H9 (cell line): Measurements from ENCODE around the gene ZNF423. TPM values are rescaled to one million over a fixed set of nuclear protein-coding genes. Genes with fewer than 3 reads are reported as not detected.
A peak's percentile ranks its signal among the peaks of the same experiment; 100 is the strongest.

ENCODE experiments used
- DNase-seq: peaks from one replicate; pipeline ENCODE4 v3.0.0-alpha.2; 2017
- H2AFZ ChIP-seq: one replicate; pipeline ENCODE4 v1.6.1; 2013; ENCODE audit warnings: mild to moderate bottlenecking, low read length, control low read depth, moderate library complexity
- H2AK5ac ChIP-seq: 2 replicates; pipeline ENCODE4 v1.6.1; 2013; ENCODE audit warnings: low read length, control low read depth, mixed read lengths; ENCODE audit not compliant: insufficient read length
- H2BK120ac ChIP-seq: one replicate; pipeline ENCODE4 v1.6.1; 2013; ENCODE audit warnings: low read depth, mild to moderate bottlenecking, low read length, control low read depth, inconsistent platforms; ENCODE audit not compliant: poor library complexity, severe bottlenecking
- H2BK12ac ChIP-seq: 2 replicates; pipeline ENCODE4 v1.6.1; 2013; ENCODE audit warnings: low read length, control low read depth, mixed read lengths, low read depth; ENCODE audit not compliant: insufficient read length
- H2BK15ac ChIP-seq: 2 replicates; pipeline ENCODE4 v1.6.1; 2013; ENCODE audit warnings: low read depth, low read length, control low read depth
- H2BK20ac ChIP-seq: one replicate; pipeline ENCODE4 v1.6.1; 2013; ENCODE audit warnings: low read depth, mild to moderate bottlenecking, low read length, control low read depth, inconsistent platforms; ENCODE audit not compliant: poor library complexity, severe bottlenecking
- H2BK5ac ChIP-seq: 2 replicates; pipeline ENCODE4 v1.6.1; 2013; ENCODE audit warnings: low read length, control low read depth, mixed read lengths; ENCODE audit not compliant: insufficient read length
- H3K14ac ChIP-seq: 2 replicates; pipeline ENCODE4 v1.6.1; 2013; ENCODE audit warnings: low read length, control low read depth; ENCODE audit not compliant: insufficient read depth
- H3K18ac ChIP-seq: 2 replicates; pipeline ENCODE4 v1.6.1; 2013; ENCODE audit warnings: low read depth, mild to moderate bottlenecking, mixed read lengths, low read length, control low read depth; ENCODE audit not compliant: insufficient read length
- H3K23ac ChIP-seq: 2 replicates; pipeline ENCODE4 v1.6.1; 2013; ENCODE audit warnings: low read length, control low read depth, mixed read lengths, low read depth; ENCODE audit not compliant: insufficient read length
- H3K23me2 ChIP-seq: 2 replicates; pipeline ENCODE4 v1.6.1; 2013; ENCODE audit warnings: low read depth, mild to moderate bottlenecking, mixed read lengths, low read length, control low read depth; ENCODE audit not compliant: insufficient read length, poor library complexity, severe bottlenecking
- H3K27ac ChIP-seq: 2 replicates; pipeline ENCODE4 v1.5.1; 2013; ENCODE audit warnings: low read length, control low read depth, mixed read lengths, low read depth; ENCODE audit not compliant: insufficient read length
- H3K27me3 ChIP-seq: 2 replicates; pipeline ENCODE4 v1.6.1; 2013; ENCODE audit warnings: low read length, control low read depth, inconsistent platforms; ENCODE audit not compliant: insufficient read depth
- H3K4ac ChIP-seq: 2 replicates; pipeline ENCODE4 v1.6.1; 2013; ENCODE audit warnings: low read depth, mild to moderate bottlenecking, control low read depth, inconsistent platforms, low read length, moderate library complexity
- H3K4me1 ChIP-seq: 2 replicates; pipeline ENCODE4 v1.6.1; 2013; ENCODE audit warnings: low read length, control low read depth, inconsistent platforms; ENCODE audit not compliant: insufficient read depth
- H3K4me2 ChIP-seq: 2 replicates; pipeline ENCODE4 v1.6.1; 2013; ENCODE audit warnings: low read length, control low read depth, mixed read lengths; ENCODE audit not compliant: insufficient read length, insufficient read depth
- H3K56ac ChIP-seq: 2 replicates; pipeline ENCODE4 v1.6.1; 2013; ENCODE audit warnings: low read depth, mild to moderate bottlenecking, mixed read lengths, low read length, control low read depth; ENCODE audit not compliant: insufficient read length
- H3K79me1 ChIP-seq: 2 replicates; pipeline ENCODE4 v1.6.1; 2013; ENCODE audit warnings: low read depth, mild to moderate bottlenecking, moderate library complexity, low read length, control low read depth, inconsistent platforms; ENCODE audit not compliant: insufficient read depth, poor library complexity, severe bottlenecking
- H3K79me2 ChIP-seq: 2 replicates; pipeline ENCODE4 v1.6.1; 2013; ENCODE audit warnings: low read length, control low read depth, inconsistent platforms; ENCODE audit not compliant: insufficient read depth
- H3K9ac ChIP-seq: 2 replicates; pipeline ENCODE4 v1.6.1; 2013; ENCODE audit warnings: low read length, control low read depth, mixed read lengths; ENCODE audit not compliant: insufficient read length; ENCODE audit errors: extremely low read depth
- H3K9me3 ChIP-seq: one replicate; pipeline ENCODE4 v1.6.1; 2013; ENCODE audit warnings: low read depth, low read length, inconsistent platforms; ENCODE audit not compliant: control insufficient read depth
- H3T11ph ChIP-seq: one replicate; pipeline ENCODE4 v1.6.1; 2013; ENCODE audit warnings: mild to moderate bottlenecking, low read length, control low read depth, inconsistent platforms
- H4K20me1 ChIP-seq: one replicate; pipeline ENCODE4 v1.6.1; 2013; ENCODE audit not compliant: control insufficient read depth, insufficient read length, insufficient read depth
- H4K5ac ChIP-seq: 2 replicates; pipeline ENCODE4 v1.6.1; 2013; ENCODE audit warnings: low read depth, mild to moderate bottlenecking, mixed read lengths, low read length, control low read depth; ENCODE audit not compliant: insufficient read length
- H4K8ac ChIP-seq: replicated peaks from 2 replicates; pipeline ENCODE4 v1.6.1; 2013; ENCODE audit warnings: low read length, control low read depth, mixed read lengths, low read depth; ENCODE audit not compliant: insufficient read length
- H4K91ac ChIP-seq: 2 replicates; pipeline ENCODE4 v1.6.1; 2013; ENCODE audit warnings: low read depth, mild to moderate bottlenecking, moderate library complexity, mixed read lengths, low read length, control low read depth; ENCODE audit not compliant: insufficient read length
- H3K27ac Mint-ChIP-seq, 3 experiments: 2 replicates in 2 of 3; 3 replicates in 1 of 3; pipeline ENCODE4 v1.8.0; 2020 to 2021; ENCODE audit warnings: mixed read lengths in 3 of 3, mild to moderate bottlenecking in 1 of 3, moderate library complexity in 1 of 3
- H3K27me3 Mint-ChIP-seq: 2 replicates; pipeline ENCODE4 v1.8.0; 2021; ENCODE audit warnings: low read depth, mild to moderate bottlenecking, moderate library complexity, mixed read lengths
- H3K36me3 Mint-ChIP-seq, 3 experiments: 2 replicates in 2 of 3; 3 replicates in 1 of 3; pipeline ENCODE4 v1.8.0; 2020 to 2021; ENCODE audit warnings: low read depth in 3 of 3, mixed read lengths in 3 of 3; ENCODE audit not compliant: insufficient read depth in 1 of 3
- H3K4me1 Mint-ChIP-seq, 2 experiments: 2 replicates each; pipeline ENCODE4 v1.8.0; 2020; ENCODE audit warnings: mixed read lengths in 2 of 2
- H3K4me3 Mint-ChIP-seq, 2 experiments: 2 replicates in 1 of 2; 3 replicates in 1 of 2; pipeline ENCODE4 v1.8.0; 2020 to 2021; ENCODE audit warnings: mild to moderate bottlenecking in 2 of 2, mixed read lengths in 2 of 2, moderate library complexity in 1 of 2
- H3K9me3 Mint-ChIP-seq, 2 experiments: 2 replicates in 1 of 2; 3 replicates in 1 of 2; pipeline ENCODE4 v1.8.0; 2020; ENCODE audit warnings: mild to moderate bottlenecking in 2 of 2, mixed read lengths in 2 of 2, moderate library complexity in 1 of 2
- CTCF ChIP-seq: fragments of 200-600 bp; sonication (generic); conservative IDR thresholded peaks from 3 replicates; pipeline ENCODE4 v1.8.0; 2021; ENCODE audit warnings: antibody characterized with exemption, mild to moderate bottlenecking
- WGBS: extraction: QIAGEN DNeasy Blood & Tissue Kit; methylation state at CpG from one replicate; pipeline ENCODE4 v1.1.7; 2013; ENCODE audit warnings: missing lambda C conversion rate, low lambda C conversion rate, mixed read lengths; ENCODE audit not compliant: insufficient read length; ENCODE audit errors: extremely low coverage; 5-methylcytosine and 5-hydroxymethylcytosine counted together
- total RNA-seq: library from RNA; stranded (reverse); gene quantifications from 2 replicates; pipeline ENCODE4 v1.2.1, GENCODE V29; 2021

The ZNF423 gene
- total RNA-seq, 1 experiment from 2014 or later: 51.5 TPM

GRCh38 chr16:49533422-49533821, 322.5 kb downstream of the ZNF423 start:
- no peaks in the 10 kb centered on the region for H3K36me3 Mint-ChIP-seq

More at GRCh38 chr16:49533422-49533821, 322.5 kb downstream of the ZNF423 start:
- Histone ChIP-seq H2BK5ac (no peak overlapping the region), H2BK20ac (no peak overlapping the region), H3K4me1 (peaks cover 4% of the 10 kb centered on the region; the same call in 1 of the 2 replicates), H3K4ac (no peak overlapping the region), H3K9ac (no peak overlapping the region), H2BK120ac (no peak overlapping the region), H4K5ac (no peak overlapping the region), H2BK15ac (no peak overlapping the region), H4K91ac (no peak overlapping the region), H3K27me3 (no peaks in the 10 kb centered on the region), H3K9me3 (no peaks in the 10 kb centered on the region), H2AFZ (no peak overlapping the region), H3T11ph (no peak overlapping the region), H3K18ac (no peak overlapping the region), H2AK5ac (no peak overlapping the region), H3K27ac (no peak overlapping the region), H3K14ac (no peak overlapping the region; the same call in 1 of the 2 replicates), H3K4me2 (no peak overlapping the region), H2BK12ac (no peak overlapping the region), H3K79me1 (no peaks in the 10 kb centered on the region), H3K56ac (no peak overlapping the region), H3K23ac (no peak overlapping the region), H3K23me2 (no peaks in the 10 kb centered on the region), H4K8ac (no peak overlapping the region), H3K79me2 (no peaks in the 10 kb centered on the region), H4K20me1 (no peaks in the 10 kb centered on the region)
- no peak for DNase-seq
- H3K4me1 Mint-ChIP-seq: peaks cover 55 to 68% of the 10 kb centered on the region in 2 experiments
- H3K27me3 Mint-ChIP-seq: no peaks in the 10 kb centered on the region
- no peak overlapping the region for H3K4me3 Mint-ChIP-seq
- TF ChIP-seq CTCF: no peak
- WGBS: no CpG with 5 or more reads among the region's 7 CpGs
- H3K27ac Mint-ChIP-seq: peak overlapping the region in 1 of 3 experiments; percentile 25; a peak in 1 of 7 replicates
- no peaks in the 10 kb centered on the region for H3K9me3 Mint-ChIP-seq
